ENCODE data around the gene KRTAP10-12. TPM values are rescaled to one million over a fixed set of nuclear protein-coding genes. Genes with fewer than 3 reads are reported as not detected.

The KRTAP10-12 gene
- total and polyA plus RNA-seq, 2 experiments from 2014 or later: not detected

GRCh38 chr21:44650265-44650972 is 46.6 kb upstream of the KRTAP10-12 start:
- Histone ChIP-seq H3K27me3 (replicated peaks; ENCODE audit: insufficient read depth) (peaks cover 14% of the 10 kb centered on the region), H3K36me3 (ENCODE audit: low read depth) (no peaks in the 10 kb centered on the region), H3K4me3 (no peak overlapping the region), H3K9me3 (ENCODE audit: low read depth) (no peaks in the 10 kb centered on the region), H3K4me2 (ENCODE audit: unreplicated experiment) (no peak overlapping the region), H3K9ac (no peak overlapping the region), H3K4me1 (ENCODE audit: insufficient read depth) (no peaks in the 10 kb centered on the region), H4K20me1 (ENCODE audit: insufficient read depth) (no peaks in the 10 kb centered on the region), H3F3A (ENCODE audit: insufficient read depth) (no peaks in the 10 kb centered on the region), H3K27ac (no peak overlapping the region), H3K9me2 (ENCODE audit: insufficient read depth) (no peaks in the 10 kb centered on the region), H2AFZ (no peak overlapping the region), H3K79me2 (ENCODE audit: insufficient read depth) (no peaks in the 10 kb centered on the region)
- 57 to 63% methylated on average over 20 of the region's 20 CpGs for WGBS, 2 experiments (ENCODE audit: low coverage in 1 of 2, low lambda C conversion rate in 2 of 2, missing lambda C conversion rate in 2 of 2)
- in situ Hi-C loops (cut with MboI): no loop called here
- no peak for TF ChIP-seq EZH2 (IDR thresholded peaks at IDR 0.05; ENCODE audit: insufficient read depth, poor library complexity, severe bottlenecking)
- no peak for TF ChIP-seq EZH2phosphoT487 (IDR thresholded peaks at IDR 0.05; ENCODE audit: insufficient read depth, low read depth)
- DNase-seq: no peak

GRCh38 chr21:44650973-44651675 is 45.8 kb upstream of the KRTAP10-12 start:
- peaks cover 14% of the 10 kb centered on the region for H3K27me3 ChIP-seq (replicated peaks; ENCODE audit: insufficient read depth)
- no peak overlapping the region for H3K4me2 ChIP-seq (ENCODE audit: unreplicated experiment)
- no peak for DNase-seq
- 48 to 49% methylated on average over 12 of the region's 12 CpGs for WGBS, 2 experiments (ENCODE audit: low coverage in 1 of 2, low lambda C conversion rate in 2 of 2, missing lambda C conversion rate in 2 of 2)
- H4K20me1 ChIP-seq (ENCODE audit: insufficient read depth): no peaks in the 10 kb centered on the region
- H3K9me3 ChIP-seq (ENCODE audit: low read depth): no peaks in the 10 kb centered on the region
- no peaks in the 10 kb centered on the region for H3F3A ChIP-seq (ENCODE audit: insufficient read depth)
- no peak for TF ChIP-seq EZH2 (IDR thresholded peaks at IDR 0.05; ENCODE audit: insufficient read depth, poor library complexity, severe bottlenecking)
- no peak for TF ChIP-seq EZH2phosphoT487 (IDR thresholded peaks at IDR 0.05; ENCODE audit: insufficient read depth, low read depth)
- no peak overlapping the region for H3K9ac ChIP-seq
- H3K9me2 ChIP-seq (ENCODE audit: insufficient read depth): no peaks in the 10 kb centered on the region
- H3K4me3 ChIP-seq: no peak overlapping the region
- no peaks in the 10 kb centered on the region for H3K4me1 ChIP-seq (ENCODE audit: insufficient read depth)
- no peak overlapping the region for H2AFZ ChIP-seq
- in situ Hi-C loops (cut with MboI): no loop called here
- H3K79me2 ChIP-seq (ENCODE audit: insufficient read depth): no peaks in the 10 kb centered on the region
- H3K27ac ChIP-seq: no peak overlapping the region
- no peaks in the 10 kb centered on the region for H3K36me3 ChIP-seq (ENCODE audit: low read depth)

- H4K20me1 ChIP-seq (ENCODE audit: insufficient read depth): no peaks in the 10 kb centered on the region
- H3F3A ChIP-seq (ENCODE audit: insufficient read depth): no peaks in the 10 kb centered on the region
- no peak for TF ChIP-seq EZH2phosphoT487 (IDR thresholded peaks at IDR 0.05; ENCODE audit: insufficient read depth, low read depth)
- no peak for TF ChIP-seq EZH2 (IDR thresholded peaks at IDR 0.05; ENCODE audit: insufficient read depth, poor library complexity, severe bottlenecking)
- H3K4me3 ChIP-seq: no peak overlapping the region
- H3K4me2 ChIP-seq (ENCODE audit: unreplicated experiment): no peak overlapping the region
- H3K9me3 ChIP-seq (ENCODE audit: low read depth): no peaks in the 10 kb centered on the region
- 7 to 13% methylated on average over 13 to 14 of the region's 14 CpGs for WGBS, 2 experiments (ENCODE audit: low coverage in 1 of 2, low lambda C conversion rate in 2 of 2, missing lambda C conversion rate in 2 of 2)
- H3K27ac ChIP-seq: no peak overlapping the region
- no peaks in the 10 kb centered on the region for H3K4me1 ChIP-seq (ENCODE audit: insufficient read depth)
- peaks cover 14% of the 10 kb centered on the region; the same call in 1 of the 2 replicates for H3K27me3 ChIP-seq (replicated peaks; ENCODE audit: insufficient read depth)
- H3K9me2 ChIP-seq (ENCODE audit: insufficient read depth): no peaks in the 10 kb centered on the region
- no peak overlapping the region for H3K9ac ChIP-seq
- in situ Hi-C loops (cut with MboI): no loop called here
- H3K36me3 ChIP-seq (ENCODE audit: low read depth): no peaks in the 10 kb centered on the region
- no peaks in the 10 kb centered on the region for H3K79me2 ChIP-seq (ENCODE audit: insufficient read depth)
- DNase-seq: no peak
- no peak overlapping the region for H2AFZ ChIP-seq
Measured at GRCh38 chr21:44653123-44653522, 43.8 kb upstream of the KRTAP10-12 start.

- H4K20me1 ChIP-seq (ENCODE audit: insufficient read depth): no peaks in the 10 kb centered on the region
- no peak overlapping the region for H3K4me2 ChIP-seq (ENCODE audit: unreplicated experiment)
- H2AFZ ChIP-seq: no peak overlapping the region
- H3K4me3 ChIP-seq: no peak overlapping the region
- in situ Hi-C loops (cut with MboI): no loop called here
- no peak for DNase-seq
- no peaks in the 10 kb centered on the region for H3K4me1 ChIP-seq (ENCODE audit: insufficient read depth)
- H3F3A ChIP-seq (ENCODE audit: insufficient read depth): no peaks in the 10 kb centered on the region
- no peak overlapping the region for H3K9ac ChIP-seq
- no peaks in the 10 kb centered on the region for H3K36me3 ChIP-seq (ENCODE audit: low read depth)
- no peaks in the 10 kb centered on the region for H3K9me3 ChIP-seq (ENCODE audit: low read depth)
- H3K9me2 ChIP-seq (ENCODE audit: insufficient read depth): no peaks in the 10 kb centered on the region
- no peak overlapping the region for H3K27ac ChIP-seq
- no peaks in the 10 kb centered on the region for H3K79me2 ChIP-seq (ENCODE audit: insufficient read depth)
- peaks cover 14% of the 10 kb centered on the region; the same call in 1 of the 2 replicates for H3K27me3 ChIP-seq (replicated peaks; ENCODE audit: insufficient read depth)
- WGBS, 2 experiments (ENCODE audit: low coverage in 1 of 2, low lambda C conversion rate in 2 of 2, missing lambda C conversion rate in 2 of 2): 32% methylated on average over 16 to 17 of the region's 17 CpGs
- TF ChIP-seq EZH2phosphoT487 (IDR thresholded peaks at IDR 0.05; ENCODE audit: insufficient read depth, low read depth) (no peak), EZH2 (IDR thresholded peaks at IDR 0.05; ENCODE audit: insufficient read depth, poor library complexity, severe bottlenecking) (no peak)
Measured at GRCh38 chr21:44653656-44654575, 43.1 kb upstream of the KRTAP10-12 start.
